Testis (tissue), 3 donors: ENCODE data around the gene SULT2B1. TPM values are rescaled to one million over a fixed set of nuclear protein-coding genes. Genes with fewer than 3 reads are reported as not detected.
A peak's percentile ranks its signal among the peaks of the same experiment; 100 is the strongest.

Experiments
- DNase-seq: peaks from one replicate; pipeline ENCODE4 v3.0.0-alpha.2; 2019
- H3K27ac ChIP-seq, 2 donors: fragments of 200-600 bp; sonication (generic); one replicate each; pipeline ENCODE4 v1.5.1; 2019
- H3K27me3 ChIP-seq: fragments of 200-600 bp; sonication (generic); one replicate; pipeline ENCODE4 v1.5.1; 2019
- H3K36me3 ChIP-seq: fragments of 200-600 bp; sonication (generic); one replicate; pipeline ENCODE4 v1.5.1; 2017; ENCODE audit warnings: low read depth; ENCODE audit errors: missing control alignments
- H3K4me1 ChIP-seq: fragments of 200-600 bp; sonication (generic); one replicate; pipeline ENCODE4 v1.5.1; 2019
- H3K4me3 ChIP-seq, 2 donors: fragments of 200-600 bp; sonication (generic); one replicate each; pipeline ENCODE4 v1.5.1; 2017 to 2019
- H3K9me3 ChIP-seq: fragments of 200-600 bp; sonication (generic); one replicate; pipeline ENCODE4 v1.5.1; 2017
- CTCF ChIP-seq, 3 experiments: fragments of 450-650 bp in 2 of 3; fragments of 200-600 bp in 1 of 3; sonication (generic) in 1 of 3; IDR thresholded peaks; one replicate each; pipeline ENCODE4 v1.5.1; 2016 to 2019; ENCODE audit warnings: antibody characterized with exemption in 3 of 3, mild to moderate bottlenecking in 2 of 3, moderate library complexity in 1 of 3
- POLR2A ChIP-seq: fragments of 450-650 bp; IDR thresholded peaks from one replicate; pipeline ENCODE4 v1.6.1; 2017; ENCODE audit warnings: antibody characterized with exemption, mild to moderate bottlenecking, moderate library complexity
- WGBS, 2 donors: methylation state at CpG; one replicate each; pipeline ENCODE4 v1.1.5; 2018; 5-methylcytosine and 5-hydroxymethylcytosine counted together
- intact Hi-C: fragments of 100-400 bp; cut with DNase I; formaldehyde crosslinking; loops from one replicate; pipeline ENCODE4 v1.15.1; 2023; ENCODE audit warnings: low total_unique reads
- polyA plus RNA-seq: library from polyadenylated mRNA; stranded (reverse); fragments of 350-450 nt; fragmentation: Illumina TruSeq; extraction: RNeasy Lipid Tissue Mini Kit (QIAGEN cat#74804); gene quantifications from one replicate; pipeline ENCODE4 v1.2.3, GENCODE V29; 2014; ENCODE audit warnings: low read depth, low replicate concordance; ENCODE audit not compliant: insufficient read depth
- total RNA-seq, 2 donors: library from RNA; depleted of rRNA; stranded (reverse); fragments of >200 nt; gene quantifications; one replicate each; pipeline ENCODE4 v1.2.3, GENCODE V29; 2016

Gene SULT2B1
- total and polyA plus RNA-seq, 3 donors from 2014 or later: 1.0 to 1.4 (median 1.1) TPM

GRCh38 chr19:48617146-48617937, 65.4 kb downstream of the SULT2B1 start:
- DNase-seq: no peak
- intact Hi-C loops: no loop called here

GRCh38 chr19:48618278-48618915, 66.4 kb downstream of the SULT2B1 start:
- H3K27ac ChIP-seq: peak overlapping the region; percentile 53 to 91
- TF ChIP-seq CTCF (IDR thresholded peaks at IDR 0.05) (no peak), POLR2A (no peak)
- no peaks in the 10 kb centered on the region for H3K9me3 ChIP-seq
- no peaks in the 10 kb centered on the region for H3K36me3 ChIP-seq
- 0 to 1% methylated on average over 18 of the region's 18 CpGs for WGBS, 2 donors
- intact Hi-C loops: no loop called here
- H3K4me3 ChIP-seq: peak overlapping the region; percentile 82 to 83
- DNase-seq: no peak
- no peaks in the 10 kb centered on the region for H3K27me3 ChIP-seq
- peaks cover 27% of the 10 kb centered on the region for H3K4me1 ChIP-seq

More at GRCh38 chr19:48617146-48617937, 65.4 kb downstream of the SULT2B1 start:
- Histone ChIP-seq H3K9me3 (no peaks in the 10 kb centered on the region), H3K27ac (peak overlapping the region; percentile 53 to 54), H3K4me1 (peaks cover 23% of the 10 kb centered on the region), H3K36me3 (no peaks in the 10 kb centered on the region), H3K4me3 (peak overlapping the region; percentile 82 to 83), H3K27me3 (no peaks in the 10 kb centered on the region)
- no peak for TF ChIP-seq POLR2A
- no peak for TF ChIP-seq CTCF (IDR thresholded peaks at IDR 0.05)
- WGBS, 2 donors: 39 to 68% methylated on average over 13 to 18 of the region's 18 CpGs

- peak within 1 kb of the TSS; percentile 82 to 83 for H3K4me3 ChIP-seq
- WGBS, 2 donors: 1 to 3% methylated on average over 17 to 63 of the region's 69 CpGs
- peak within 1 kb of the TSS; percentile 75 to 91 for H3K27ac ChIP-seq
- H3K36me3 ChIP-seq: no peaks in the 10 kb centered on the region
- H3K9me3 ChIP-seq: no peaks in the 10 kb centered on the region
- intact Hi-C loops: no loop called here
- peak; percentile 99 for DNase-seq
- TF ChIP-seq CTCF (IDR thresholded peaks at IDR 0.05) (no peak), POLR2A (peak; percentile 66)
- no peaks in the 10 kb centered on the region for H3K27me3 ChIP-seq
- peaks cover 31% of the 10 kb centered on the region for H3K4me1 ChIP-seq
These were observed 67.1 kb downstream of the SULT2B1 start, which contains the start of the genes RPL18 and SPHK2 for GRCh38 chr19:48618916-48619691. Gene RPL18 (minus strand): TSS chr19:48619178. CDS start chr19:48619143, 35 bp downstream. Gene SPHK2 (plus strand): TSS chr19:48619506. CDS start chr19:48620515, 1,009 bp downstream.

- Histone ChIP-seq H3K4me3 (peak overlapping the region; percentile 36 to 82), H3K4me1 (peaks cover 36% of the 10 kb centered on the region), H3K27ac (peak overlapping the region; percentile 75 to 91), H3K27me3 (no peaks in the 10 kb centered on the region), H3K36me3 (no peaks in the 10 kb centered on the region), H3K9me3 (no peaks in the 10 kb centered on the region)
- intact Hi-C loops: no loop called here
- no peak for DNase-seq
- TF ChIP-seq CTCF (IDR thresholded peaks at IDR 0.05) (no peak), POLR2A (no peak)
- WGBS, 2 donors: 23 to 26% methylated on average over 6 of the region's 6 CpGs
These were observed 68.0 kb downstream of the SULT2B1 start for GRCh38 chr19:48619692-48620585.
